Measurements from ENCODE around the gene CPVL.
A peak's percentile ranks its signal among the peaks of the same experiment; 100 is the strongest.
"Not testable (repeated sequence)": the region's sequence is repeated elsewhere in the genome, so short reads cannot be mapped to it uniquely, and the experiment has no call there.

CPVL gene

DNA sequence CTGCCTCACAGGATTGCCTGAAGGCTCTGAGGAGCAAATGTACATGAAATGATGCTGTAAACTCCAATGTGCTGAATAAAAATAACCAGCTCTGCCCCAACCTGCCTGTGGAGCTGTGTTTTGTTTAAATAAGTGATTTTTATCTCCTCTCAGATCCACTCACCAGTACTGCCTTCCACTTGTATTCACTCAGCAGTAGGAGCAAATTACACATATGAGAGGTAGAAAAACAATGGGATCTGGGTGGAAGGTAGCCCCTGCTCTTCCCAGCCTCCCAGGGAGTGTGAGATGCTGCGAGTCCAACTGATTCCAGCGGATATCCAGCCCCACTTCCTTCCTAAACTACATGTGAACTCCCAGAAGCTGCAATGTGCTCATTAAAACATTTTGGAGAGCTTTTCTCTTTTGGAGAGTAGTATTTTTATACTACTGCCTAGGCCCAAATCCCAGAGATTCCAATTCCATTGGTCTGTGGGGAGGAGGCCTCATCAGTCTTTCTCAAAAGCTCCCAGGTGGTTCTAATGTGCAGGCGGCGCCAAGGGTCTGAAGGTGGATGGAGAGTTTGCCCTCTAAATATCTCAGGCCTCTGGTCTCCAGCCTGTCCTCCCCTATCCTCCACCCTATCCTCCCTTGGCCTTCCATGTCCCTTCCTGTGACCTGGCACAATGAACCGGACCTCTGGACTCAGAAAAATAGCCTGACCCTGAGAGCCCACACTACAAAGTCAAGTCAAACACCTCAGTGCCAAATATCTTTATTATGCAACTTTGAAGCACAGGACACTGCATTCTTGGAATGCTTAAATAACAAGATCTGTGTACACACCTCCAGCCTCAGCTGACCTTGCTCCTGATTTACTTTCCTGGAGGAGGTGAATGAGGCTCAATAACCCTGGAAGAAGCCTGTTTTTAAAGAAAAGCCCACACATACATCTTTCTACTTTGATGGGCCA, 46.2 kb downstream of the CPVL start:
- Histone ChIP-seq H3K4me1 (ENCODE audit: control insufficient read depth, insufficient read depth, low read length) (peaks cover 15% of the 10 kb centered on the region), H3K9me3 (ENCODE audit: control insufficient read depth, low read length) (no peaks in the 10 kb centered on the region), H3K9ac (ENCODE audit: low read length) (no peak overlapping the region), H3K4me3 (ENCODE audit: low read length) (no peak overlapping the region), H3K36me3 (ENCODE audit: control insufficient read depth, insufficient read depth, low read length) (no peaks in the 10 kb centered on the region), H3K27me3 (ENCODE audit: control insufficient read depth, insufficient read depth, low read length) (no peaks in the 10 kb centered on the region)

DNA sequence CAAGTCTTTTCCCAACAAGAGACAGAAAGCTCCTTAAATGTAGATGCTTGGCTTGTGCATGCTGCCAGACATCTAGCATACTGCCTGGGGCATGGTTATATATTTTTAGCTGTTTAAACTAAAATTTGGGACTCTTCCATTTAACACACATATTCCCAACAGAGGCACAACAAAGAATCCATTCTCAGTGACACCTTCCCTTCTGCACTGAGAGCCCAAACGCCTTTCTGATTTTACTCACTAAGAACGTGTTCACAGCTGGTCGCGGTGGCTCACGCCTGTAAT, 49.9 kb downstream of the CPVL start:
- H3K36me3 ChIP-seq (ENCODE audit: control insufficient read depth, insufficient read depth, low read length): no peaks in the 10 kb centered on the region
- no peaks in the 10 kb centered on the region for H3K27me3 ChIP-seq (ENCODE audit: control insufficient read depth, insufficient read depth, low read length)
- H3K4me3 ChIP-seq (ENCODE audit: low read length): no peak overlapping the region
- no peak overlapping the region for H3K9ac ChIP-seq (ENCODE audit: low read length)
- no peaks in the 10 kb centered on the region for H3K9me3 ChIP-seq (ENCODE audit: control insufficient read depth, low read length)
- H3K4me1 ChIP-seq (ENCODE audit: control insufficient read depth, insufficient read depth, low read length): peaks cover 13% of the 10 kb centered on the region

DNA sequence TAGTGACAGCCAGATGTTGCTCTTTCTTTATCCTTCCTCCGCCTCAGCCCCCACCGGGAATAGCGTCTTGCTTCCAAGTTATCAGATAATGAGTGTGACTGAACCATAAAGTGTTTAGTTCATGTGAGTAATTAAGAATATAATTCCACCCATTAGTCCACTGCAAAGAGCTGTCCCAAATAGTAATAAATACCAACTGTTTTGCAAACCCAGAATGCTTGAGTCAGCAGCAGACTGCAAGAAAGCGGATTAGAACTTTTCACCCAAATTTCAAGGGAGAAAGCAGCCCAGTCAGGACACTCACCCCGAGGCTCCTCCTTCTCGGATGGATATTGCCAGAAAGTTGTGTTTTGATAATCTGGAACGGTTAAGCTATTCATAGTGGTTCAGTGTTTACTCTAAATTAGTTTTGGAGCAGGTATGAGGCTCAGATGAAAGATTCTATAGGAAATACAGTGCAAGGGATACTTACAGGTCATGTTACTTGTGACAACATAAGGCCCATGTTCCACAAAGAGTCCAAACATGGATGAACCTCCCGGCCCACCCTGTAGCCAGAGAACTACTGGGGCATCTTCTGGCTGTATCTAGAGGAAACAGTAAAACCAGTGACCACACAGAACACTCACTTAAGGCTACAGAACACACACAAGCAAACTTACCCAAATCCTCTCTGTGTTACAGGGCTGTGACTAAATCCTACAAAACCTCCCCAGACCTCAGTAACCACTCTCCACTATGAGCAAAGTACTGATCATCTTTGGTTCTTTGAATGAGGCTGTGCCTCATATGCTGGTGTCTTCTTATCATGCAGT, 50.5 kb downstream of the CPVL start:
- Histone ChIP-seq H3K27me3 (ENCODE audit: control insufficient read depth, insufficient read depth, low read length) (no peaks in the 10 kb centered on the region), H3K4me3 (ENCODE audit: low read length) (no peak overlapping the region), H3K9ac (ENCODE audit: low read length) (no peak overlapping the region), H3K9me3 (ENCODE audit: control insufficient read depth, low read length) (no peaks in the 10 kb centered on the region), H3K4me1 (ENCODE audit: control insufficient read depth, insufficient read depth, low read length) (peaks cover 18% of the 10 kb centered on the region), H3K36me3 (ENCODE audit: control insufficient read depth, insufficient read depth, low read length) (no peaks in the 10 kb centered on the region)

DNA sequence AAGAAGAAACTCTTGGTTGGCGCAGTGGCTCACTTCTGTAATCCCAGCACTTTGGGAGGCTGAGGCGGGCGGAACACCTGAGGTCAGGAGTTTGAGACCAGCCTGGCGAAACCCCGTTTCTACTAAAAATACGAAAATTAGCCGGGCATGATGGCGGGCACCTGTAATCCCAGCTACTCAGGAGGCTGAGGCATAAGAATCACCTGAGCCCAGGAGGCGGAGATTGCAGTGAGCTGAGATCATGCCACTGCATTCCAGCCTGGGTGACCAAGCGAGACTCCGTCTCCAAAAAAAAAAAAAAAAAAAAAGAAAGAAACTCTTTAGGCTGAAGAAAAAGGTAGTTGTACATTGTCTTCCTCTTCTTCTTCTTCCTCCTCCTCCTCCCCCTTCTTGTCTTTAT, 53.2 kb downstream of the CPVL start:
- not testable (repeated sequence) for H3K4me3 ChIP-seq (ENCODE audit: low read length); H3K9ac ChIP-seq (ENCODE audit: low read length); H3K36me3 ChIP-seq (ENCODE audit: control insufficient read depth, insufficient read depth, low read length); H3K27me3 ChIP-seq (ENCODE audit: control insufficient read depth, insufficient read depth, low read length); H3K9me3 ChIP-seq (ENCODE audit: control insufficient read depth, low read length)
- H3K4me1 ChIP-seq (ENCODE audit: control insufficient read depth, insufficient read depth, low read length): peaks cover 19% of the 10 kb centered on the region

DNA sequence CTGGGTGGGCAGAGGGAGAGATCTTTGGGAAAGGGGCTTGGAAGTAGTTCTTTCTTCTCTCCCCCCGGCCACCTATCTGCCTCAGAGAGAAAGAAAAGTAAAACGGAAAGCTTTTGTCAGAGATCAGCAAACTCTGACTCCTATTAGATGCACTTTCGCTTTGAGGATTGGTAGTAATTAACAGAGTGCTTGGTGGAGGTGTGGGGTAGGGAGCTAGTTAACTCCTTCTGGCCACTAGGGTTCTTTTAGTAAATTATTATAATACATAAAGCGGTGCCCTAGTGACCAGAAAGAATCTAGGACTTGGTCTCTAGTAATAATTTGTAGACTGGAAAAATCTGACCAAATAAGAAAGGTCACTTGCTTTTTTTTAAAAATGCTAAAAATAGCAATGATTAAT, 54.6 kb downstream of the CPVL start:
- no peaks in the 10 kb centered on the region for H3K27me3 ChIP-seq (ENCODE audit: control insufficient read depth, insufficient read depth, low read length)
- H3K4me1 ChIP-seq (ENCODE audit: control insufficient read depth, insufficient read depth, low read length): peaks cover 19% of the 10 kb centered on the region
- no peaks in the 10 kb centered on the region for H3K36me3 ChIP-seq (ENCODE audit: control insufficient read depth, insufficient read depth, low read length)
- no peaks in the 10 kb centered on the region for H3K9me3 ChIP-seq (ENCODE audit: control insufficient read depth, low read length)
- H3K4me3 ChIP-seq (ENCODE audit: low read length): peak overlapping the region; percentile 62
- peak overlapping the region; percentile 56 for H3K9ac ChIP-seq (ENCODE audit: low read length)

DNA sequence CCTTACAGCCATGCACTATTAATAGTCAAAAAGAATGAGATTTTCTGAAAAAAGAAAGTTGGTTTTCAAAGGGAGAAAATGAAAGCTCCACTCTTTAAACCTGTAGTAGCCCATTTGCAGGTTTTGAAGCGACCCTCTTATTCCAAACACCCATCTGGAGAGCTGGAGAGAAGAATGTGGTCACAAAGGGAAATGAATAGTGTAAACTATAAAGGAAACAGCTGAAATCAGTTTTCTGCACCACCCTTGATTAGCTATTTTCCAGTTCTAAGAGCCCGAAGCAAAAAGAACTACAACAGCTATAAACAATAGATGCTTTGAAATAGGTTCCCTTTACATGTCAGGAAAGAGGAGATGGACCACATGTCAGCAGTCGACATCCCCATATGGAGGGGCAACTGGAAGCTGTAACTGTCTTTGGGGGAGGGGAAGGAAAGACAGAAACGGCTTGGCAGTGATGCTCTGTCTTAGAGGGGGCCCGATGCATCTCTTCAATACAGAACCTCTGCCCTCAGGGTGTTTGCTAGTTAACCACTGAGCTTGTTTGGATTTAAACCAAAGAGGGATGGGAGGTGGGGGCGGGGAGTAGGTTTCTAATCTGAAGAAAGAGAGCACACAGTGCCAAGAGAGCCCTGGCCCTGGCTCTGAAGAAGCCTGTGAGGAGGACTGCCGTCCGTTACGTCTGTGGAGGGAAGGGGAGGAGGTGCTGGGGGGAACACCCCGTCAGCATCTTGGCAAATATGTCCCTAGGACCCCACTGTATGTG, 55.3 kb downstream of the CPVL start:
- no peaks in the 10 kb centered on the region for H3K27me3 ChIP-seq (ENCODE audit: control insufficient read depth, insufficient read depth, low read length)
- no peaks in the 10 kb centered on the region for H3K9me3 ChIP-seq (ENCODE audit: control insufficient read depth, low read length)
- H3K36me3 ChIP-seq (ENCODE audit: control insufficient read depth, insufficient read depth, low read length): no peaks in the 10 kb centered on the region
- H3K4me1 ChIP-seq (ENCODE audit: control insufficient read depth, insufficient read depth, low read length): peaks cover 19% of the 10 kb centered on the region
- peak overlapping the region; percentile 56 for H3K9ac ChIP-seq (ENCODE audit: low read length)
- H3K4me3 ChIP-seq (ENCODE audit: low read length): peak overlapping the region; percentile 62

DNA sequence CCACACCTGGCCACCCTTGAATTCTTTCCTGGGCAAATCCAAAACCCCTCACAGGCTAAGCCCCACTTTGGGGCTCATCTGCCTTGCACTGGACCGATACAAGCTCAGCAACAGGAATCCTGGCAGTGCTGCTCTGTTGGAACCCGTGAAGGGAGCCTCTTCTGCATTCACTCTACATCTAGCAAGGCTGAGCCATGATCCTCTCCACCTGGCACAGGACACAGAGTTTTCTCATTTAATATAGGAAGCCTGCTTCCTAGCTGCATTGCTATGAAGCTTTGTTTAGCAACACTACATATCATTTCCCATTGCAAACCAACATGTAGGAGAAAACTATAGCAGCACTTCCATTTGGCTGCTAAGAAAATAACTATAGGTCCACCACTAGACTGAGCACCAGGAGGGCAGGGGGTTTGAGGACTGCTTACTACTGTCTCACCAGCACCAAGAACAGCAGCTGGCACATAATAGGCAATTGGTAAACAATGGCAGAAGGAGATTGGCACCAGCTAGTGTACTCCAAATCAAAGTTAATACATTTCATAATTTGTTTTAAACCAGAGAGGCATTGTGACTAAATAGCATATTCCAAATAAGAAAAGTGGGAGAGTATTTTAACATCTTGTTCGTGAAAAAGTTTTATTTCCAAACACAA, 56.1 kb downstream of the CPVL start:
- Histone ChIP-seq H3K36me3 (ENCODE audit: control insufficient read depth, insufficient read depth, low read length) (no peaks in the 10 kb centered on the region), H3K9me3 (ENCODE audit: control insufficient read depth, low read length) (no peaks in the 10 kb centered on the region), H3K4me1 (ENCODE audit: control insufficient read depth, insufficient read depth, low read length) (peaks cover 19% of the 10 kb centered on the region), H3K9ac (ENCODE audit: low read length) (peak overlapping the region; percentile 56), H3K27me3 (ENCODE audit: control insufficient read depth, insufficient read depth, low read length) (no peaks in the 10 kb centered on the region), H3K4me3 (ENCODE audit: low read length) (no peak overlapping the region)

DNA sequence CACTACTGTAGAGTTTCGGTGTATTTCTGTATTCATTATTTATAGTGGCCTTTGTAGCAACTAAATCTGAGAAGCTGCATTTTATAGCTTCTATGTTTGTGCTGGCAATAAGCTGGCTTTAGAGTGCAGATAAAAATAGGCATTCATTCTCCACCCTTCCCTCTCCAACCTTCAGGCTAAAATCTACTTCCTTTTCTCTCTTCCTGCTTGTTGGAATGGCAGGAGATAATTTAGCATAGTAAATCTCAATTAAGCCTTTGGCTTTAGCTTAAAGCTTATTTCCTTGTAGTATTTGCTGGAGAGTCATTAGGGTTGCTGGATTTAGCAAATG, 58.5 kb downstream of the CPVL start:
- H3K9ac ChIP-seq (ENCODE audit: low read length): no peak overlapping the region
- H3K27me3 ChIP-seq (ENCODE audit: control insufficient read depth, insufficient read depth, low read length): no peaks in the 10 kb centered on the region
- H3K9me3 ChIP-seq (ENCODE audit: control insufficient read depth, low read length): no peaks in the 10 kb centered on the region
- peaks cover 19% of the 10 kb centered on the region for H3K4me1 ChIP-seq (ENCODE audit: control insufficient read depth, insufficient read depth, low read length)
- H3K36me3 ChIP-seq (ENCODE audit: control insufficient read depth, insufficient read depth, low read length): no peaks in the 10 kb centered on the region
- no peak overlapping the region for H3K4me3 ChIP-seq (ENCODE audit: low read length)

DNA sequence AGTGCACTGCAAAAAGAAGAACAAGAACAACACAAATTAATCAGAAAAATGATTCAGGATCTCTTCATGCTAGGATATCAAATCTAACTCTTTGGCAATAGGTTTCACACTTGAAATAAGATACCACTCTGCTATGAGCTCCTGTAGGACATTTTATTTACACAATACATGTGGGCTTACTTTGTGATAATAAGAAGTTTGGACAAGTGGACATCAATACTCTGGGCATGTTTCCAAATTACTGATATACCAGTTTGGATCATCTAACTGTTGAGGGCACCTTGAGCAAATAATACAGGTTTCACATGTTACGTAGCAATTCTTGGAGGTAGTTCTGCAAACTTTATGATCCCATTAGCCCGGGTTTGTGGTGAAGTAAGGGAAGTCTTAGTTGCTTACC, 59.8 kb downstream of the CPVL start:
- Histone ChIP-seq H3K9me3 (ENCODE audit: control insufficient read depth, low read length) (no peaks in the 10 kb centered on the region), H3K36me3 (ENCODE audit: control insufficient read depth, insufficient read depth, low read length) (no peaks in the 10 kb centered on the region)

DNA sequence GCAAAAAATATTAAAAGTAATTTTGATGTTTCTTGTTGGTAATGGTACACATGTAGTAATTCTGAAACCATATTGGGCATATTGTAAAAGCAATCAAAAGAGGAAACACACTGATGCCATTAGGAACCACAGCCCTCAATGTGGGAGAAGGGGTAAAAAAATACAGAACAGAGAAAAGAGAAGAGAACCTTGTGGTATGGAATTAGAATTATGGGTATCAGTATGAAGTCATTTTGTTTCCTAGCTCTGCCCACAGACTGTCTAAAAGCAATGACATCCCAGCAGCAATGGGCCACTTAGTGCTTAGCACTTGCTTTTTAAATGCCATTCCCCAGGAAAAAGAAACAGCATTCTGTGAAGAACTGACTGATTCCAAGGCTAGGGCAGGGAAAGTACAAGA, 61.5 kb downstream of the CPVL start:
- no peaks in the 10 kb centered on the region for H3K36me3 ChIP-seq (ENCODE audit: control insufficient read depth, insufficient read depth, low read length)
- H3K4me1 ChIP-seq (ENCODE audit: control insufficient read depth, insufficient read depth, low read length): no peaks in the 10 kb centered on the region
- H3K9ac ChIP-seq (ENCODE audit: low read length): no peak overlapping the region
- no peak overlapping the region for H3K4me3 ChIP-seq (ENCODE audit: low read length)
- no peaks in the 10 kb centered on the region for H3K27me3 ChIP-seq (ENCODE audit: control insufficient read depth, insufficient read depth, low read length)
- H3K9me3 ChIP-seq (ENCODE audit: control insufficient read depth, low read length): no peaks in the 10 kb centered on the region

More for the DNA sequence above, 59.8 kb downstream of the CPVL start:
- H3K4me3 ChIP-seq (ENCODE audit: low read length): no peak overlapping the region
- no peaks in the 10 kb centered on the region for H3K27me3 ChIP-seq (ENCODE audit: control insufficient read depth, insufficient read depth, low read length)
- H3K9ac ChIP-seq (ENCODE audit: low read length): no peak overlapping the region
- H3K4me1 ChIP-seq (ENCODE audit: control insufficient read depth, insufficient read depth, low read length): peaks cover 15% of the 10 kb centered on the region

DNA sequence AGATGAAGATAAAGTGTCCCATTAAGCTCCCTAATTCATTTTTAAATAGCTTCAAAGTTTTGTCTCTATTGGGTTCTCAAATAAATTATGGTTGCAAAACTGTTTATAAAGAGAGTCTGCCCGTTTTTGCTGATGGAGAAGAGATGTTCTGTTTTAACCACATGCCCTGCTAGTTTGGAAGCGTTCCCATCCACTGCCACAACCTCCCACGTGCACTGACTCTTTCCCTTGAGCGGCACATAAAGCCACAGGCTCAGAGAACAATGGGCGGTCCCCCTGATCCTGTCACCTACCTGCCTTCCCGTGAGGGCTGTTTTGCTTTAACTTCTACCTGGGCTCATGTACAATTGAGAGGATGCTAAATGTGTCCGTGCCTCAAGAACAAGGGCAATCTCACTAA, 65.5 kb downstream of the CPVL start:
- Histone ChIP-seq H3K4me1 (ENCODE audit: control insufficient read depth, insufficient read depth, low read length) (no peaks in the 10 kb centered on the region), H3K4me3 (ENCODE audit: low read length) (no peak overlapping the region), H3K27me3 (ENCODE audit: control insufficient read depth, insufficient read depth, low read length) (no peaks in the 10 kb centered on the region), H3K9me3 (ENCODE audit: control insufficient read depth, low read length) (no peaks in the 10 kb centered on the region), H3K9ac (ENCODE audit: low read length) (no peak overlapping the region), H3K36me3 (ENCODE audit: control insufficient read depth, insufficient read depth, low read length) (no peaks in the 10 kb centered on the region)

Measured in mucosa of stomach (tissue), 1 donor.